Measurements from ENCODE around the gene ARHGEF17.
A peak's percentile ranks its signal among the peaks of the same experiment; 100 is the strongest.

The ARHGEF17 gene

GRCh38 chr11:73393479-73394415 lies 85.7 kb downstream of the ARHGEF17 start:
- no peak for TF ChIP-seq EZH2phosphoT487 (IDR thresholded peaks at IDR 0.05; ENCODE audit: borderline replicate concordance, low read length)
- peak; percentile 84 for TF ChIP-seq CTCF (IDR thresholded peaks at IDR 0.05; ENCODE audit: low read depth, low read length, poor library complexity, severe bottlenecking)
- no peaks in the 10 kb centered on the region for H3K9me2 ChIP-seq (replicated peaks; ENCODE audit: control insufficient read depth, low read length)
- H3K79me2 ChIP-seq (ENCODE audit: control insufficient read depth, low read length) = peaks cover 14% of the 10 kb centered on the region
- no peaks in the 10 kb centered on the region for H4K20me1 ChIP-seq (ENCODE audit: control insufficient read depth, insufficient read depth, low read depth, low read length)
- no peak overlapping the region for H3K27ac ChIP-seq (ENCODE audit: low read depth, low read length)
- H3K27me3 ChIP-seq (ENCODE audit: control insufficient read depth, low read length) = no peaks in the 10 kb centered on the region
- no peak overlapping the region for H3K4me3 ChIP-seq (ENCODE audit: low read length)
- H3F3A ChIP-seq (ENCODE audit: control insufficient read depth, insufficient read depth) = no peaks in the 10 kb centered on the region
- H3K36me3 ChIP-seq (ENCODE audit: control insufficient read depth, low read length) = peaks cover 93% of the 10 kb centered on the region
- peaks cover 1% of the 10 kb centered on the region for H3K4me1 ChIP-seq (ENCODE audit: control insufficient read depth, low read length)
- H3K9me3 ChIP-seq (ENCODE audit: control insufficient read depth, insufficient read depth, low read length) = no peaks in the 10 kb centered on the region
- H3K4me2 ChIP-seq (ENCODE audit: low read length) = no peak overlapping the region

- peaks cover 91% of the 10 kb centered on the region for H3K36me3 ChIP-seq (ENCODE audit: control insufficient read depth, low read length)
- H3K9me3 ChIP-seq (ENCODE audit: control insufficient read depth, insufficient read depth, low read length) = no peaks in the 10 kb centered on the region
- no peak overlapping the region for H3K4me2 ChIP-seq (ENCODE audit: low read length)
- H3K4me3 ChIP-seq (ENCODE audit: low read length) = no peak overlapping the region
- H3K79me2 ChIP-seq (ENCODE audit: control insufficient read depth, low read length) = peaks cover 5% of the 10 kb centered on the region
- no peaks in the 10 kb centered on the region for H3K9me2 ChIP-seq (replicated peaks; ENCODE audit: control insufficient read depth, low read length)
- TF ChIP-seq EZH2phosphoT487 (IDR thresholded peaks at IDR 0.05; ENCODE audit: borderline replicate concordance, low read length) = no peak
- no peak for TF ChIP-seq CTCF (IDR thresholded peaks at IDR 0.05; ENCODE audit: low read depth, low read length, poor library complexity, severe bottlenecking)
- no peak overlapping the region for H3K27ac ChIP-seq (ENCODE audit: low read depth, low read length)
- H3K4me1 ChIP-seq (ENCODE audit: control insufficient read depth, low read length) = no peaks in the 10 kb centered on the region
- H3F3A ChIP-seq (ENCODE audit: control insufficient read depth, insufficient read depth) = peaks cover 4% of the 10 kb centered on the region; the same call in 1 of the 2 replicates
- no peaks in the 10 kb centered on the region for H3K27me3 ChIP-seq (ENCODE audit: control insufficient read depth, low read length)
- H4K20me1 ChIP-seq (ENCODE audit: control insufficient read depth, insufficient read depth, low read depth, low read length) = no peaks in the 10 kb centered on the region
These were observed 86.6 kb downstream of the ARHGEF17 start for GRCh38 chr11:73394416-73395296.

- no peaks in the 10 kb centered on the region for H3K79me2 ChIP-seq (ENCODE audit: control insufficient read depth, low read length)
- TF ChIP-seq EZH2phosphoT487 (IDR thresholded peaks at IDR 0.05; ENCODE audit: borderline replicate concordance, low read length) = no peak
- no peak for TF ChIP-seq CTCF (IDR thresholded peaks at IDR 0.05; ENCODE audit: low read depth, low read length, poor library complexity, severe bottlenecking)
- no peak overlapping the region for H3K4me3 ChIP-seq (ENCODE audit: low read length)
- H3K27me3 ChIP-seq (ENCODE audit: control insufficient read depth, low read length) = no peaks in the 10 kb centered on the region
- H3K4me1 ChIP-seq (ENCODE audit: control insufficient read depth, low read length) = no peaks in the 10 kb centered on the region
- H3F3A ChIP-seq (ENCODE audit: control insufficient read depth, insufficient read depth) = peaks cover 4% of the 10 kb centered on the region; the same call in 1 of the 2 replicates
- peaks cover 83% of the 10 kb centered on the region for H3K36me3 ChIP-seq (ENCODE audit: control insufficient read depth, low read length)
- H3K9me2 ChIP-seq (replicated peaks; ENCODE audit: control insufficient read depth, low read length) = no peaks in the 10 kb centered on the region
- no peaks in the 10 kb centered on the region for H4K20me1 ChIP-seq (ENCODE audit: control insufficient read depth, insufficient read depth, low read depth, low read length)
- H3K9me3 ChIP-seq (ENCODE audit: control insufficient read depth, insufficient read depth, low read length) = no peaks in the 10 kb centered on the region
- H3K4me2 ChIP-seq (ENCODE audit: low read length) = no peak overlapping the region
- no peak overlapping the region for H3K27ac ChIP-seq (ENCODE audit: low read depth, low read length)
These were observed 87.5 kb downstream of the ARHGEF17 start for GRCh38 chr11:73395297-73396208.
